Fibroblast of lung (primary cell): ENCODE data around the gene FCRLA. TPM values are rescaled to one million over a fixed set of nuclear protein-coding genes. Genes with fewer than 3 reads are reported as not detected.

Experiments used
- DNase-seq, 2 donors: peaks; one replicate each; pipeline versions ENCODE4 v3.0.0 to v3.0.0-alpha.2; 2010; ENCODE audit warnings: low read depth in 2 of 2
- H2AFZ ChIP-seq: 2 replicates; pipeline ENCODE4 v1.5.1; 2012; ENCODE audit warnings: low read length, control low read depth, inconsistent platforms
- H3K27ac ChIP-seq: 2 replicates; pipeline ENCODE4 v1.5.1; 2011; ENCODE audit warnings: low read length, control low read depth; ENCODE audit not compliant: insufficient read depth
- H3K27me3 ChIP-seq: 2 replicates; pipeline ENCODE4 v1.5.1; 2011; ENCODE audit warnings: mild to moderate bottlenecking, low read length; ENCODE audit not compliant: control insufficient read depth, insufficient read depth
- H3K36me3 ChIP-seq: 2 replicates; pipeline ENCODE4 v1.5.1; 2011; ENCODE audit warnings: low read length; ENCODE audit not compliant: control insufficient read depth, insufficient read depth
- H3K4me1 ChIP-seq: 2 replicates; pipeline ENCODE4 v1.5.1; 2011; ENCODE audit warnings: low read length; ENCODE audit not compliant: control insufficient read depth, insufficient read depth; ENCODE audit errors: extremely low read depth
- H3K4me2 ChIP-seq: 2 replicates; pipeline ENCODE4 v1.5.1; 2011; ENCODE audit warnings: low read length, control low read depth; ENCODE audit not compliant: insufficient read depth; ENCODE audit errors: extremely low read depth
- H3K4me3 ChIP-seq, 4 experiments: fragments of 200-600 bp in 1 of 4; sonication (generic) in 1 of 4; replicated peaks in 1 of 4; 2 replicates each; pipeline ENCODE4 v1.5.1; 2011 to 2016; ENCODE audit warnings: low read length in 4 of 4, low read depth in 3 of 4, mild to moderate bottlenecking in 3 of 4, control low read depth in 2 of 4, inconsistent platforms in 1 of 4, mixed read lengths in 1 of 4; ENCODE audit not compliant: insufficient read depth in 1 of 4; ENCODE audit errors: control extremely low read depth in 1 of 4
- H3K79me2 ChIP-seq: 2 replicates; pipeline ENCODE4 v1.5.1; 2012; ENCODE audit warnings: mild to moderate bottlenecking, low read length, inconsistent platforms; ENCODE audit not compliant: control insufficient read depth, insufficient read depth
- H3K9ac ChIP-seq: 2 replicates; pipeline ENCODE4 v1.5.1; 2011; ENCODE audit warnings: mild to moderate bottlenecking, low read length, control low read depth; ENCODE audit not compliant: insufficient read depth
- H3K9me3 ChIP-seq: 2 replicates; pipeline ENCODE4 v1.5.1; 2012; ENCODE audit warnings: low read depth, low read length; ENCODE audit not compliant: control insufficient read depth, insufficient read depth
- H4K20me1 ChIP-seq: 2 replicates; pipeline ENCODE4 v1.5.1; 2011; ENCODE audit warnings: low read length; ENCODE audit not compliant: control insufficient read depth, insufficient read depth; ENCODE audit errors: extremely low read depth
- EZH2 ChIP-seq: IDR thresholded peaks from 2 replicates; pipeline ENCODE4 v1.5.1; 2012; ENCODE audit warnings: low read length, control low read depth, mild to moderate bottlenecking; ENCODE audit errors: missing control alignments
- polyA plus RNA-seq, 2 donors: library from polyadenylated mRNA; depleted of rRNA in 1 of 2; stranded (reverse) in 1 of 2; unstranded in 1 of 2; fragments of >200 nt; gene quantifications; 2 replicates each; pipeline ENCODE4 v1.2.1, GENCODE V29; 2011 to 2012; ENCODE audit warnings: missing spikeins in 1 of 2
- total RNA-seq: library from RNA; depleted of rRNA; stranded (reverse); fragments of >200 nt; gene quantifications from 2 replicates; pipeline ENCODE4 v1.2.1, GENCODE V29; 2014
- TF ChIP-seq, protein P1 (sequence below), 2 donors: IDR thresholded peaks in 1 of 2; conservative IDR thresholded peaks in 1 of 2; 1 replicate in 1 of 2; 2 replicates in 1 of 2; pipeline ENCODE4 v1.5.1; 2011 to 2012; ENCODE audit warnings: low read length in 2 of 2, control low read depth in 1 of 2, inconsistent platforms in 1 of 2, low read depth in 1 of 2, mild to moderate bottlenecking in 1 of 2

The FCRLA gene
- total and polyA plus RNA-seq, 2 donors (not counting 1 experiment from before 2014, with no cell fraction given) = 0.17 to 0.56 TPM

DNA sequence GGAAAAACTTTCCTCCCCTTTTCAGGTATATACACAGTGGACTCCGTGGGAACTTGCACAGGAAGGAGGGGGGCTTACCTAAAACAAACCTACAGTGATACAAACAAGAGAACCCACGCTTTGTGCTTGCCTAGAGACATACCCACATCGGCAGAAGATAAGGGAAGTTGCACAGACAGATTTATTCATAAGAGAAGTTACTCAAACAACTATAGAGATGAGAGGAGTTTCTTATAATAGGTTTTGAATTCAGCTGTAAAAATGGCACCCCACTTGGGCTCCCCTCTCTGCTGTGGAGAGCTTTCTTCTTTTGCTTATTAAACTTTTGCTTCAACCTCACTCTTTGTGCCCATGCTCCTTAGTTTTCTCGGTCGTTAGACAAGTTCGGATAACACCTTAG, 40.8 kb downstream of the FCRLA start:
- H3K4me2 ChIP-seq = no peak overlapping the region

DNA sequence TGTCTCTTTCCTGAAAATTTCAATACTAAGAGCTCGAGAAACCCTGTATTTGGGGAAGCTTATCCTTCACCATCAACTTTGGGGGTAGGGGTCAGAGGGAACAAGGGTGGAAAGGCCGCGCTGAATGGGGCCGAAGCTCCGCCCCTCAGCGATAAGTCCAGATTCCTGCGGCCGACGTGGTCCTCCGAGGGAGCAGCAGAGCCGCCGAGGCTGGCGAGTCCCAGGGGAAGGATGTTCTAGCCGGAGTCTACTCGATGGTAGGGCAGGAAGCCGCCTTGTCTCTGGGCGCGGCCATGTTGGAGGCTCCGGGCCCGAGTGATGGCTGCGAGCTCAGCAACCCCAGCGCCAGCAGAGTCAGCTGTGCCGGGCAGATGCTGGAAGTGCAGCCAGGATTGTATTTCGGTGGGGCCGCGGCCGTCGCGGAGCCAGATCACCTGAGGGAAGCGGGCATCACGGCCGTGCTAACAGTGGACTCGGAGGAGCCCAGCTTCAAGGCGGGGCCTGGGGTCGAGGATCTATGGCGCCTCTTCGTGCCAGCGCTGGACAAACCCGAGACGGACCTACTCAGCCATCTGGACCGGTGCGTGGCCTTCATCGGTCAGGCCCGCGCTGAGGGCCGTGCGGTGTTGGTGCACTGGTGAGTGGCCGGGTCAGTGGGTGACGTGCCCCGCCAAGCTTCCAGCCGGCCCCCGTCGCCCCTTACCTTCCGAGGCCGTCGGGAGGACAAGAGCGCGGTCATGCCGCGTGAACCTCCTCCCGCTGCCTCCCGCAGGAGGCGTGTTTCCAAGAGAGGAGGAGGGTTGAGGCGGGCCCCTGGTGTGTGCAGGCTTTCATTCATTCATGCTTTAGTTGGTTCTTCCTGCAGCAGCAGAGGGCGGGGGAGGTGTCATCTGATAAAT, 42.7 kb downstream of the FCRLA start, which contains the start of gene DUSP12:
DUSP12 (plus strand) TSS at position 278 of the 899 bp plus-strand sequence; CDS start at position 294, 16 bp downstream.
- Histone ChIP-seq H3K4me1 (no peaks in the 10 kb centered on the region), H3K27me3 (no peaks in the 10 kb centered on the region), H3K9ac (peak within 1 kb of the TSS; percentile 98), H3K27ac (peak within 1 kb of the TSS; percentile 99), H4K20me1 (no peaks in the 10 kb centered on the region), H3K79me2 (peaks cover 23% of the 10 kb centered on the region), H2AFZ (peak within 1 kb of the TSS; percentile 95), H3K4me2 (peak within 1 kb of the TSS; percentile 90), H3K9me3 (no peaks in the 10 kb centered on the region), H3K36me3 (peaks cover 5% of the 10 kb centered on the region), H3K4me3 (peak within 1 kb of the TSS; percentile 87 to 99 (median 94))
- no peak for TF ChIP-seq EZH2
- TF ChIP-seq, protein P1, sequence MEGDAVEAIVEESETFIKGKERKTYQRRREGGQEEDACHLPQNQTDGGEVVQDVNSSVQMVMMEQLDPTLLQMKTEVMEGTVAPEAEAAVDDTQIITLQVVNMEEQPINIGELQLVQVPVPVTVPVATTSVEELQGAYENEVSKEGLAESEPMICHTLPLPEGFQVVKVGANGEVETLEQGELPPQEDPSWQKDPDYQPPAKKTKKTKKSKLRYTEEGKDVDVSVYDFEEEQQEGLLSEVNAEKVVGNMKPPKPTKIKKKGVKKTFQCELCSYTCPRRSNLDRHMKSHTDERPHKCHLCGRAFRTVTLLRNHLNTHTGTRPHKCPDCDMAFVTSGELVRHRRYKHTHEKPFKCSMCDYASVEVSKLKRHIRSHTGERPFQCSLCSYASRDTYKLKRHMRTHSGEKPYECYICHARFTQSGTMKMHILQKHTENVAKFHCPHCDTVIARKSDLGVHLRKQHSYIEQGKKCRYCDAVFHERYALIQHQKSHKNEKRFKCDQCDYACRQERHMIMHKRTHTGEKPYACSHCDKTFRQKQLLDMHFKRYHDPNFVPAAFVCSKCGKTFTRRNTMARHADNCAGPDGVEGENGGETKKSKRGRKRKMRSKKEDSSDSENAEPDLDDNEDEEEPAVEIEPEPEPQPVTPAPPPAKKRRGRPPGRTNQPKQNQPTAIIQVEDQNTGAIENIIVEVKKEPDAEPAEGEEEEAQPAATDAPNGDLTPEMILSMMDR (conservative IDR thresholded peaks at IDR 0.05 in 1 of 2, IDR thresholded peaks at IDR 0.05 in 1 of 2; ENCODE audit: low read depth in 1 of 2, low read length in 2 of 2) = peak in 1 of 2 donors; percentile 13
- peak; percentile 96 for DNase-seq

More for the DNA sequence above, 40.8 kb downstream of the FCRLA start:
- no peak for DNase-seq
- no peak overlapping the region for H2AFZ ChIP-seq
- no peak overlapping the region for H3K4me3 ChIP-seq
- H3K27me3 ChIP-seq = no peaks in the 10 kb centered on the region
- H3K4me1 ChIP-seq = peaks cover 2% of the 10 kb centered on the region
- TF ChIP-seq, protein P1 (conservative IDR thresholded peaks at IDR 0.05 in 1 of 2, IDR thresholded peaks at IDR 0.05 in 1 of 2; ENCODE audit: low read depth in 1 of 2, low read length in 2 of 2) = no peak
- no peak for TF ChIP-seq EZH2
- H3K36me3 ChIP-seq = peaks cover 2% of the 10 kb centered on the region
- H3K9ac ChIP-seq = no peak overlapping the region
- no peaks in the 10 kb centered on the region for H3K9me3 ChIP-seq
- no peak overlapping the region for H3K27ac ChIP-seq
- H3K79me2 ChIP-seq = peaks cover 18% of the 10 kb centered on the region
- H4K20me1 ChIP-seq = no peaks in the 10 kb centered on the region

DNA sequence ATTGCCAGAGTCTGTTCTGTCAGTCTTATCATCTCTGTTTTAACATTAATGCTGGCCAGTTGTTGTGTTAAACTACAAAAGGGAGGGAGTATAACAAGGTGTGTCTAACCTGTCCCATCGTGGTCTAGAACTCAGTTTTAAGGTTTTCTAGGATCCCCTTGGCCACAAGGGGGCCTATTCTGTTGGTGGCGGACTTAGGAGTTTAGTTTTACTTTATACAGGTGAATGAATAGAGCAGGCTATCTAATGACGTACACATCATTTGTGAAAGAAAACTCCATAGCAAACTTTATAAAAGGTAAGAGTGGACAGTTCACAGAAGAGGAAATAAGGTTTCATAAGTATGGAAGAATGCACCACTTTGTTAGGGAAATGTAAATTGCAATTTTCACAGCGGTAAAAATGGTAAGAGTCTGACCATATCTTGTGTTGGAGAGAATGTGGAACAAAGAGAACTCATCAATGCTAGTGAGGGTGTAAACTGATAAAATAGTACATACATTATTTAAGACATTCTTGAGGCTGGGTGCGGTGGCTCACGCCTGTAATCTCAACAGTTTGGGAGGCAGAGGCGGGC, 56.6 kb downstream of the FCRLA start:
- DNase-seq = no peak
- no peaks in the 10 kb centered on the region for H4K20me1 ChIP-seq
- H3K9ac ChIP-seq = no peak overlapping the region
- no peaks in the 10 kb centered on the region for H3K4me1 ChIP-seq
- no peaks in the 10 kb centered on the region for H3K9me3 ChIP-seq
- no peaks in the 10 kb centered on the region for H3K27me3 ChIP-seq
- no peaks in the 10 kb centered on the region for H3K36me3 ChIP-seq
- no peak overlapping the region for H3K4me3 ChIP-seq
- H2AFZ ChIP-seq = no peak overlapping the region
- H3K79me2 ChIP-seq = peaks cover 22% of the 10 kb centered on the region
- TF ChIP-seq, protein P1 (conservative IDR thresholded peaks at IDR 0.05 in 1 of 2, IDR thresholded peaks at IDR 0.05 in 1 of 2; ENCODE audit: low read depth in 1 of 2, low read length in 2 of 2) = peak; percentile 31 to 49
- TF ChIP-seq EZH2 = no peak
- no peak overlapping the region for H3K4me2 ChIP-seq
- H3K27ac ChIP-seq = no peak overlapping the region
